Hematopoietic multipotent progenitor cell treated with erythropoietin and hydrocortisone succinate and interleukin-3 and kit ligand, for 4 days (in vitro differentiated cells): ENCODE results near the gene CRACR2A.

Source experiments
- DNase-seq: peaks from one replicate; pipeline ENCODE4 v3.0.0-alpha.2; 2015

Gene CRACR2A, protein sequence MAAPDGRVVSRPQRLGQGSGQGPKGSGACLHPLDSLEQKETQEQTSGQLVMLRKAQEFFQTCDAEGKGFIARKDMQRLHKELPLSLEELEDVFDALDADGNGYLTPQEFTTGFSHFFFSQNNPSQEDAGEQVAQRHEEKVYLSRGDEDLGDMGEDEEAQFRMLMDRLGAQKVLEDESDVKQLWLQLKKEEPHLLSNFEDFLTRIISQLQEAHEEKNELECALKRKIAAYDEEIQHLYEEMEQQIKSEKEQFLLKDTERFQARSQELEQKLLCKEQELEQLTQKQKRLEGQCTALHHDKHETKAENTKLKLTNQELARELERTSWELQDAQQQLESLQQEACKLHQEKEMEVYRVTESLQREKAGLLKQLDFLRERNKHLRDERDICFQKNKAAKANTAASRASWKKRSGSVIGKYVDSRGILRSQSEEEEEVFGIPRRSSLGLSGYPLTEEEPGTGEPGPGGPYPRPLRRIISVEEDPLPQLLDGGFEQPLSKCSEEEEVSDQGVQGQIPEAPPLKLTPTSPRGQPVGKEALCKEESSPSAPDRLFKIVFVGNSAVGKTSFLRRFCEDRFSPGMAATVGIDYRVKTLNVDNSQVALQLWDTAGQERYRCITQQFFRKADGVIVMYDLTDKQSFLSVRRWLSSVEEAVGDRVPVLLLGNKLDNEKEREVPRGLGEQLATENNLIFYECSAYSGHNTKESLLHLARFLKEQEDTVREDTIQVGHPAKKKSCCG

DNA sequence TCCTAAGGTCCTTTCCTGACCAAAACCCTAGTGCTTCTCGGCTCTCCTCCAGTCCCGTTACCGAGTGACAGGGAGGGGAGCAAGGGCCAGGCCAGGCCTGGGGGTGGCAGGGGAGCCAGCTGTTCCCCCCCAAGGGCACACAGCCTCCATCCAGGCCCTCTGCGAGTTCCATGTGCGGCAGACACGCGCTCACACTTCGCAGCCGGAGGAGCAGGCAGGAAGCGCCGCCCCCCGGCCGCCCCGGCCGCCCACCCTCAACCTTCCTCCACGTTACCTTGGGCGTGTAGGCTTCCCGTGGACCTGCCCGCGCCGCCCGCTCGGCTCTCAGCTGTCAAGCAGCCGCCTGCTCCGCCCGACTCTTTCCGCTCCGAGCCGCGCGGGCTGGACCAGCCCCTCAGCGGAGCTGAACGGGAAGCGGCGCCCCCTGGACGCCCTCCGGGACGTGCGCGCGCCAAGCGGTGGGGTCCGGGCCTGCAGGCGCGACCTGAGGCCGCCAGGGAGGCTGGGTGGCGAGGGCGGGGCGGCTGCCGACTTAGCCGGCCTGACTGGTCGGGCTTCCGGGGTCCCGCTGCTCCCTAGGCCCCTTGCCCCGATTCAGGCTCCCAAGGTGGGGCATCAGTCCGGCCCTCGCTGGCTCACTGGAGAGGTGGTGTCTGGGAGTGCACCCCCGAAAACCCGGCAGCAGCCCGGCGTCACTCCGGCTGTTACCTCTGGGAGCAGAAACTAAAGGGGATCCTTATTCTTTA lies at the start of gene CRACR2A:
Gene CRACR2A, minus strand, starts transcription at position 369 of the 746 bp plus-strand sequence. CDS start 56,110 bp downstream, outside the sequence.
- DNase-seq = peak; percentile 95

- DNase-seq = peak; percentile 59
These were observed 44.7 kb upstream of the CRACR2A start for GRCh38 chr12:3797531-3798048.

DNA sequence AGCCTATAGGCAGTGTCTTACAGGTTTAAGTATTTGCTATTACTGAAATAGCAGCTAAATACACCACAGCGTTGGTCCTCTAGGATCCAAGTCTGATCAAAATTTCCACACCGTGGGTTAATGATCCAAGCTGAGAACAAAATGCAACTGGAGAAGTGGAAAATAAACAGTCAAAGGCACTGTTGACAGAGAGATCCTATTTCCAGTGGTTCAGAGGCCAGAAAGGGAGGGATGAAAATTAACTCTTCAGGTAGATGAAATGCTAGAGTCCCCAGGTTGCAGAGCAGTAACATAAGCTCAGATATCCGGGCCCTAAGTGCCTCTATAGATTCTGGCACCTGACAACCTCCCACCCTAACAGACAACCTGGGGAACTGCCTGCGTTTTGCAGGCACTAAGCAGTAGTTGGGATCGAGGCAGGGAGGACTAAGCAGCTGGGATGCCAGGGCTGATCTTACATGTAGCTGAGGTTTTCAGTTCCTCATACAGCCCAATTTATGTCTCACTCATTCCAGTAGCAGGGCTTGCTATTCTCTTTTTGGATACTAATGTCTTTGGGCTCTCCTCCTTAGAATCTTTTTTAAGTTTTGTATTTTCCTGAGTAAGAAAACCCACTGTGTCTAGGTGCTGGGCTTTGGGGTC lies 42.7 kb upstream of the CRACR2A start:
- DNase-seq = no peak

- DNase-seq = peak; percentile 61
These were observed 42.2 kb upstream of the CRACR2A start for GRCh38 chr12:3795066-3795465.

DNA sequence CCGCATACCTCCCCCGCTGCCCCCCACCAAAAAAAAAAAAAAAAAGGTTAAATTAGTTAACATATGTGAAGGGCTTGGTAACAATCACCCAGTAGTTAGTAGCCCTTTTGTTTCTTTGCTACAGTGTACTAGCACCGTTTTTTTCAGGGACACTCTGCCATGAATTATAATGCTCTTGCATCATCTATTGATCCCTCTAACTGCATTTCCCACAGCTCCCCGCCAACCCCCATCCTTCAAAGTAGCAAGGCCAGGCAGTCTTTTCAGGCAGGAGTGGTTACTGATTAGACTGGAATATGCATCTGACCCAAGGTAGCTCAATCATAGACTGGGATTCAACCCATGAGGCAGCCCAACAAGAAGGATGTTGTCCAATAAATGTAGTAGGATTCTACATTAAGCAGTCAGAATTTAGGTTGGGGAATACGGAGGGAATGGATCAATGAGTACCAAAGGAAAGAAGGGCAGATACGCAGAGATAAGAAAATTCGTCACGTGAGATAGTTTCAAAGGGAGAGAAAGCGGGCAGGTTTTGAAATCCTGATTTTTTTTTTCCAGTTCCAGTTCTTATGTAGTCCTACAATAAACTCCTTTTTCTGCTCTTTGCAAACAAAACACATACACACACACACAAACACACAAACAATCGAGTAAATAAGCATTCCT lies 39.8 kb upstream of the CRACR2A start:
- no peak for DNase-seq

- no peak for DNase-seq
These were observed 38.5 kb upstream of the CRACR2A start for GRCh38 chr12:3791256-3791874.

- DNase-seq = no peak
These were observed 37.7 kb upstream of the CRACR2A start for GRCh38 chr12:3790642-3791041.

GRCh38 chr12:3789838-3790237 lies 36.9 kb upstream of the CRACR2A start:
- DNase-seq = no peak

GRCh38 chr12:3777206-3777809 lies 24.4 kb upstream of the CRACR2A start:
- DNase-seq = peak; percentile 72

DNA sequence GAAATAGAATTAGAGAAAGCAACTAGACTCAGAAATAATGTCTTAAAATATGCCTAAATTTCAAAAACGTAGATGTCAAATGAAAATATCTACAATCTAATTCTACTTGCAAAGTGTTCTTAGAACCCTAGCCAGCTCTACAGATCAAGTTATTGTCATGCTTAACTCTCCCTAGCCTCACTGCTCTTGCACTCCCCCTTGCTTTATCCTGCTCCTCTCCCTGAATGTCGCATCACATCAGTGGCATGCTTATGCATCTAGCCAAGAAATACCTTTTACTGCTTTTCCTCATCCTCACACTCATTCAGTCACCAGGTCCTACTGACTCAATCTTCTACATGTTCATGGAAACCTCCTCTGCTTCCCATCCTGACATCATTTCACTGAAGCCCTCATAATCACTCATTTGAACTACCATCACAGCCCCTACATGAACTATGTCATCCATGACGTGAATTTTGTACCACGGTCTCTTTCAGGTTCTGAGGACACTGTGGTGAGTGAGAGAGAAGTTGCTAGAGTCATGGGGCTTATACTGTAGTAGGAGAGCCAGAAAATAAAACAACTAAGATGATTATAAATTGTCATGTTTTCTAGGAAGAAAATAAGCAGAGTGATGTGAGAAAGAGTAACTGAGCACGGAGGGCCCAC lies 22.6 kb upstream of the CRACR2A start:
- no peak for DNase-seq

DNA sequence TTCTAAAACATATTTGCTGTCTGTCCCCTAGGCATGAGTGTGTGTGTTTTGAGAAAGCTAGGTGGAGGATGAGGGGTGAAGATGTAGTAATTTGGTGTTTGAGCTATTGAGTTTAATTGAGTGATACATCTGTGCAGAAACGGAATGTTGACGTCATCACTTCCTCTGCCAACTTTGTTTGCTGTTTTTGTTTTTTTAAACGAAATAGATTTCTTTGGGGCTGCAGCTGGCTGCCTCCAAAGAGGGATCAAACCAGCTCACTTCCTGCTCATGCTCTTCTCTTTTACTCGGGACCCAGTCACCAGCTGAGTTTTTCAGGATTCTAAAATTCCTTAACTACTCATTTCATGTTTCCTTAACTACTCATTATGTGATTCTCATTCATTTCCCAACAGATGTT lies 19.5 kb upstream of the CRACR2A start:
- DNase-seq = no peak

GRCh38 chr12:3771853-3772252 lies 18.9 kb upstream of the CRACR2A start:
- no peak for DNase-seq

DNA sequence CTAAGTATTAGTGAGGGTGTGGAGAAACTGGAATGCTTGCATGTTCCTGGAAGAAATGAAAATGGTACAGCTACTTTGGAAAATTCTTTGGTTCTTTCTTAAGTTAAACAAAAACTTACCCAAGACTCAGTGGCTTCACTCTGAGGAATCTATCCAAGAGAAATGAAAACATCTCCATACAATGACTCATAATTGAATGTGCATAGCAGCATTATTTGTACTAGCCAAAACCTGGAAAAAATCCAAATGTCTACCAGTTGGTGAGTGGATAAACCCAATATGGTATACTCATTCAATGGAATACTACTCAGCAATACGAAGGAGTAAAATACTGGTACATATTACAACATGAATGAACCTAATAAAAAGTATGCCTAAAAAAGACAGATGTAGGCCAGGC lies 18.0 kb upstream of the CRACR2A start:
- no peak for DNase-seq

- no peak for DNase-seq
These were observed 16.1 kb upstream of the CRACR2A start for GRCh38 chr12:3768911-3769447.

DNA sequence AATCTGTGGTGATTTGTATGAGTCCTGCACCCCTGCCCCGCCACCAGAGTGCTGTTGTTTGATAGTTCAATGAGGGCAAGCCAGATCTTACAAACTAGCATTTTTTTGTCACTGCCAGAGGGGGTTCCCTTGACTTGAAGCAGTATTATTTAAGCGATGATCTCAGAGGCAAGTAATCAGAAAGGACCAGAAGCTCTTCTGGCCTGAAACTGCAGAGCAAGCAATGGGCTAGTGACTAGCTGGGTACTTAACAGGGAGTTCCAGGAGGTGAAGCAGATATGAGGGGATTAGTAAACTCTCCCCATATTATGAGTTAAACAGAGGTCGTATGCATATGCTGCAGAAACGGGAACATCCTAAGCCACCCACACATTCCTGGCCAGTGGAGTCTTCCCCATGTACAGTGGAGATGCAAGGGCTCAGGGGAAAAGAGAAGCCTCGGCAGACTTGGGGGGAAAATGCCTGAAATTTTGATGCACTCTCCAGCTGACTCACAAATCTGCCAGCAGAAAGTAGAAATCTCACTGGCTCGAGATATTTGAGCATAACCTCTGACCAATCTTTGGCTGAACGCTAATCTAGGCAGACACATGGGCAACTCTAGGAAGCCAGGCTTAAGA lies 8.3 kb upstream of the CRACR2A start:
- DNase-seq = no peak

DNA sequence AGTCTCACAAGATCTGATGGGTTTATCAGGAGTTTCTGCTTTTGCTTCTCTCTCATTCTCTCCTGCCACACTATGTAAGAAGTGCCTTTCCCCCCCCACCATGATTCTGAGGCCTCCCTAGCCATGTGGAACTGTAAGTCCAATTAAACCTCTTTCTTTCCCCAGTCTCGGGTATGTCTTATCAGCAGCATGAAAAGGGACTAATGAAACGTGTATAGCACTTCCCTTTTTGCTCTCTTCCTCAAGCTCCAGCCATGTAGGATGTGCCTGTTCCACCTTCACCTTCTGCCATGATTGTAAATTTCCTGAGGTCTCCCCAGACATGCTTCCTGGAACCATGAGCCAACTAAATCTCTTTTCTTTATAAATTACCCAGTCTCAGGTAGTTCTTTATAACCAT lies 7.0 kb upstream of the CRACR2A start:
- peak; percentile 47 for DNase-seq

DNA sequence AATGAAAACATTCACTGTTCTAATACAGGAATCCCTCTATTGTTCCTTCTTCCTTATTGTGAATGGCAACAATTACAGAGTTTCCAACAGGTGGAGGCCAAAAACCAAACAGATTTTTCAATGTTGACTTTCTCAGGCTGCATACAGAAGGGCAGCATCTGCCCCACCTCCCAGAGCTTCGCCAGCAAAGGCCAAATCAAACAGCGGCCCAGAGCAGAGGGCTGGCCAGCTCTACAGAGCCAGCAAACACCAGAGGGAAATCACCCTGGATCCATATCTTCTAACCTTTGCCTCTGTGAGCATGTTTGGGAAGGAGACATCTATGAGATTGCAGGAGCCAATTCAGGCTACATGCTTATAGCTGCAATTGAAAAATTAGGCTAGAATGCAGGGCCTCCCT lies 4.4 kb upstream of the CRACR2A start:
- DNase-seq = no peak

DNA sequence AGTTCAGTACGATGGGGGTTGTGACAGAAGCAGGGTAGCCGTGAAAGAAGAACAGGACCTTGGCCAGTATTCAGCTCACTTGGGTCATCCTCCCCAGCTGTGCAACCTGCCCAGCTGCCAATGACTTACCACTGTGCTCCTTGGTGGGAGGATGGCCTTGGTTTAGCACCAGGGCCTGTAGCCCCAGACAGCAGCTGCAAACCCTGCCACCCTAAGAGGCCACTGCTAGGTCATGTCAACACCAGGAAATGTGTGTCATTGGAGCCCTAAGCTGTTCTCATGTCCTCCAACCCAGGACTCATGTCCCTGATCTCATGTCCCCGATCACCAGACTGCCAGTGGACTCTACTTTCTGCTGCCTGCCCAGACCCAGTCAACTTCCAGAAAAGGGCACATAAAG lies 3.0 kb upstream of the CRACR2A start:
- no peak for DNase-seq

DNA sequence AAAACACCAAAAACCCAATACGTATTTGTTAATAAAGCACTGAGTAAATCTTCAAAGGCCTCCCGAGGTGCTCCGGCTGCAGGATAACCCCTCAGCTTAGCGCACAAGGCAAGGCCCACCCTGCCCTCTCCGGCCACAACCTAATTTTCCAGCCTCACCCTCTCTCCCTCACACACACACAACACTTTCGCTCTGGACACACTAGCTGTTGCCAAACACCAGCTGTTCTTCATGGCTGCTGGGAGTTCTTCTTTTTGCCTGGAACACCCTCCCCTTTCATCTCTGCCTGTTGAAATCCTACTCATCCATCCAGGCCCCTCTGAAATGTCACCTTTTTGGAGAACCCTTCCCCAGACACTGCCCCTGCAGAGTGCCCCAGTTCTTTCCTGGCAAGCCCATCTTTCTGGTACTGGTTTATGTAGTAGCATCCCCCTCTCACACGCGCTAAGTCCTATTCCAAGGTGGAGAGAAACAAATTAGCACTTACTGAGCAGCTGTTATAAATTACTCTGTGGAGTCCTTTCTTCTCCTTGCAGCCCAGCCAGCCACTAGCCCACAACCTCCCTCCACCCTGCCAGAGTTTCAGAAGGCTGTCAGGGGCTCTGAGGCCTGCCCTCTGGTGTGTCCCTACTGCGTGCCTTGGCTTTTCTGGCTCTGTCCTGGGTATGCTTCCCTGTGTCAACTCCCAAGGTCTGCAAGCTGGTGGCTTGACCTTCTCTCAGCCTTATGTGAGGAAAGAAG lies 805 bp upstream of the CRACR2A start:
- DNase-seq = peak; percentile 55
